ENCODE data around the gene MAPKAPK5.
A peak's percentile ranks its signal among the peaks of the same experiment; 100 is the strongest.
"Not testable (repeated sequence)": the region's sequence is repeated elsewhere in the genome, so short reads cannot be mapped to it uniquely, and the experiment has no call there.

Gene MAPKAPK5, protein sequence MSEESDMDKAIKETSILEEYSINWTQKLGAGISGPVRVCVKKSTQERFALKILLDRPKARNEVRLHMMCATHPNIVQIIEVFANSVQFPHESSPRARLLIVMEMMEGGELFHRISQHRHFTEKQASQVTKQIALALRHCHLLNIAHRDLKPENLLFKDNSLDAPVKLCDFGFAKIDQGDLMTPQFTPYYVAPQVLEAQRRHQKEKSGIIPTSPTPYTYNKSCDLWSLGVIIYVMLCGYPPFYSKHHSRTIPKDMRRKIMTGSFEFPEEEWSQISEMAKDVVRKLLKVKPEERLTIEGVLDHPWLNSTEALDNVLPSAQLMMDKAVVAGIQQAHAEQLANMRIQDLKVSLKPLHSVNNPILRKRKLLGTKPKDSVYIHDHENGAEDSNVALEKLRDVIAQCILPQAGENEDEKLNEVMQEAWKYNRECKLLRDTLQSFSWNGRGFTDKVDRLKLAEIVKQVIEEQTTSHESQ

DNA sequence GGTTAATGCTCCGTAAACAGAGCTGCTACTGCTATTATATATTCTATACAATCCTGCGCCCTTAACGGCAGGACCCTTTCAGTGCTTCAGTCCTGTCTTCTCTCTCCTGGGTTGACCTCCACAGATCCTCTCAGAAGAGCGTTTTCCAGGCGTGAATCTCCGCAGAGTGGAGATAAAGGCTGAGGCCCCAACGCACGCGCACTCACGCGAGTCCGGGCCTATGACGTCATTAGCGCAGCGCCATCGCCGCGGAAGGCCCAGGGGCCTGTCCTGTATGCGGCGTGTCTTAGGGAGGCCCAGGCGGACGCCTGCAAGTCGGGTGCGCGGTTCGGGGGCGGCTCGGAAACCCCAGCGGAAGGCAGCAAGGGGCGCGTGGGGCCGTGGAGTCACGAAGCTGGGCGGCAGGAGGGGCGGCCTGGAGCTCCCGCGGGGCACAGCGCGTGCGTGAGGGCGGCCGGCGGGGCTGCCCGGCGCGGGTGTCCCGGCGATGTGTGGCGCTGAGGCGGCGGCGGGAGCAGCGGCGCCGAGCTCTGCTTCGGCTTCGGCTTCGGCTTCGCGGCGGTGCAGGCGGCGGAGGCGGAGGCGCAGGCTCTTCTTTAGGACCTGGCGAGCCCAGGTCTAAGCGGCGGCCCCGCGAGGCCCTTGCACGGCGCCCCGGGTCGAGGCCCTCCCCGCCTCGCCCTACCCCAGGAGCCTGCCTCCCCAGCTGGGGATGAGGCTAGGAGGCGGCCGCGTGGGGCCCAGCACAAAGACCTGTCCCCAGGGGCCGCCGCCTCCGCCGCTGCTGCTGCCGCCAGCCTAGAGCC, at the start of gene MAPKAPK5:
Gene MAPKAPK5 (plus strand): TSS at position 479 of the 806 bp plus-strand sequence. CDS start 506 bp downstream, outside the sequence.
- DNase-seq = peak; percentile 97 to 98

DNA sequence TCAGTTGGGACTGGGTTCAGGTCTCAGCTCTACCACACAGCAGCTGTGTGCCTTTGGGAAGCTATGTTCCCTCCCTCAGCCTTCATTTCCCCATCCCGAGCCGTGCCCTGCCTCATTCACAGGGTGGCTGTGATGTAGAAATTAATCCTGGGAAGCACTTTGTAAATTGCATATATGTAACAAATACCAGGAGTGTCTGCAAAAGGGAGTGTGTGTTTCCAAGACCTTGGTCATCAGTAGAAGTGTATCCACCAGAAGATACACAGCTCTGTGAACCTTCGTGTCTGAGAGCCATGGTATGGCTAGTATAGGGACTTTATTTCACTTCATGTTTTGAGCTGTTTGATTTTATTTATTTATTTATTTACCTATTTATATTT, 49.2 kb upstream of the MAPKAPK5 start:
- no peak for DNase-seq

DNA sequence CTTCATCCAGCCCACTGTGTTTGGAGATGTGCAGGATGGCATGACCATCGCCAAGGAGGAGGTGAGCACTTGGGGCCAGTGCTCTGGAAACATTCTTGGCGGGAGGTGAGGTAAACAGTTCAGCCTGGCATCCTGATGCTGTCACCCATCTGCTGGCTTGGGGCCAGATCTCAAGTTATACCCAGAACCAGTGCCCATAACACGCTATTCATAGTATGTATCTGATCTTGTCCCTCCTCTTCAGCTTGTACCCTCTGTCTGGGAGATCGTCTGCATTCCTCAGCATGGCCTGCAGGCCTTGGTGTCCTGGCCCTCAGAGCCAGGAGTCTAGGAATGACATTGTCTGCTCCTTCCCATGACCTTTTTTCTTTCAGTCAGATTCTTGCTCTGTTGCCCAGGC, 43.8 kb upstream of the MAPKAPK5 start:
- DNase-seq = no peak

DNA sequence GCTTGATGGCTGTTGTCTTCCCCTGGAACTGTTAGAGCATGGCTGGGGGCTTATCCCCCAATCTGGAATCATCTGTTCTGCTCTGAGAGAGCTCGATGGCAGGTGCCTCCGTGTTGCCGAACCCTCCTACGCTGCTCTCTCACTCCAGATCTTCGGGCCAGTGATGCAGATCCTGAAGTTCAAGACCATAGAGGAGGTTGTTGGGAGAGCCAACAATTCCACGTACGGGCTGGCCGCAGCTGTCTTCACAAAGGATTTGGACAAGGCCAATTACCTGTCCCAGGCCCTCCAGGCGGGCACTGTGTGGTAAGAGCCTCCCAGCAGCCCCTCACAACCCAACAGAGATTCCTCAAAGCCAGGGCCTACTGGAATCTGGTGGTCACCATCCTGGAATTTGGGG, 42.3 kb upstream of the MAPKAPK5 start:
- no peak for DNase-seq

DNA sequence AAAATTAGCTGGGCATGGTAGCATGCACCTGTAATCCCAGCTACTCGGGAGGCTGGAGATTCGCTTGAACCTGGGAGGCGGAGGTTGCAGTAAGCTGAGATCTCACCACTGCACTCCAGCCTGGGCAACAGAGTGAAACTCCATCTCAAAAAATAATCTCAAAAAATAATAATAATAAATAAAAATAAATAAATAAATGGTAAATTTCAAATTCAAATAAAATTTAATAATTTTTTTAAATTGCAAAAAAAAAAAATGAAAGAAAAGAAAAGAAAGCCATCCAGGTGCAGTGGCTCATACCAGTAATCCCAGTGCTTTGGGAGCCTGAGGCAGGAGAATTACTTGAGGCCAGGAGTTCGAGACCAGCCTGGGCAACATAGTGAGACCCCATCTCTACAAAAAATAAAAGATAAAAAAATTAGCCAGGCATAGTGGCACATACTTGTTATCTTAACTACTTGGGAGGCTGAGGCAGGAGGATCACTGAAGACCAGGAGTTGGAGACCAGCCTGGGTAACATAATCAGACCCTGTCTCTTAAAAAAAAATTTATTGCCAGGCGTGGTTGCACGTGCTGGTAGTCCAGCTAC, 38.9 kb upstream of the MAPKAPK5 start:
- no peak for DNase-seq

DNA sequence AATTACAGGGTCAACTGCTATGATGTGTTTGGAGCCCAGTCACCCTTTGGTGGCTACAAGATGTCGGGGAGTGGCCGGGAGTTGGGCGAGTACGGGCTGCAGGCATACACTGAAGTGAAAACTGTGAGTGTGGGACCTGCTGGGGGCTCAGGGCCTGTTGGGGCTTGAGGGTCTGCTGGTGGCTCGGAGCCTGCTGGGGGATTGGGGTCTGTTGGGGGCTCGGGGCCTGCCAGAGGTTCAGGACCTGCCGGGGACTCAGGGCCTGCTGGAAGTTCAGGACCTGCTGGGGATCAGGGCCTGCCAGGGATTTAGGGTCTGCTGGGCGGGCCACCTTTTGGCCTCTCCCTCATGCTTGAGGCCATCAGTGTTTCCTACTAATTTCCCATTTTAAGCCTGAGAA, 38.2 kb upstream of the MAPKAPK5 start:
- no peak for DNase-seq

DNA sequence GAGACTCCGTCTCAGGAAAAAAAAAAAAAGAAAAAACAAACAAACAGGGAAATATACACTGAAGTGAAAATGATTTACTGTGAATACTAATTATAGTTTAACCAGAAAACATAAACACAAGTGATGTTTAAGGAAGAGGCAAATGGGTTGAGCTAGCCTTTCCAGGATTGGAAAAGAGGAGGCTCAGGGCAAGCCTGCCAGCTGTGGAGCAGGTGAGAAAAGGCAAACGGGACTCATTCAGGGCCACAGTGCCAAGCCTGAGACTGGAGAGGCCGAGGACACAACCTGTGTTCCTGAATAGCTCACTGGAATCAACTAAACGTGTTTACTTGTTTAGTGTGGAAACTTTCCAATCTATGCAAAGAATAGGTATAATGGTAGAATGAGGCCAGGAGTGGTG, 35.7 kb upstream of the MAPKAPK5 start:
- DNase-seq = no peak

DNA sequence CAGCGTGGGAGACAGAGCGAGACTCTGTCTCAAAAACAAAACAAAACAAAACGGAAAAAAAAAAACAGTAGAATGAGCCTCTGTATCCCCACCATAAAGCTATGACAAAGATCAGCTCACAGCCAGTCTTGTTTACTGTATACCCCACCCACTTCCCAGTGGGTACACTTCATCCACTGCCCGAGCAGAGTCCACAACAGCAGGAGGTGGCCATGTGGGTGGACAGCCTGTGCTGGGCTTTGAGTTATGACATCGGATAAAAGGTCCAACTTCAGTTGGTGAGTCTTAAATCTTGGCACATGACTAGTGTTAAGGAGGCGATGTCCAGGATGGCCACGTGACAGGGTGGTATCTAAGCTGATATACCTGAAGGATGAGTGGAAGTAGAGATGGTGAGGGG, 34.8 kb upstream of the MAPKAPK5 start:
- no peak for DNase-seq

DNA sequence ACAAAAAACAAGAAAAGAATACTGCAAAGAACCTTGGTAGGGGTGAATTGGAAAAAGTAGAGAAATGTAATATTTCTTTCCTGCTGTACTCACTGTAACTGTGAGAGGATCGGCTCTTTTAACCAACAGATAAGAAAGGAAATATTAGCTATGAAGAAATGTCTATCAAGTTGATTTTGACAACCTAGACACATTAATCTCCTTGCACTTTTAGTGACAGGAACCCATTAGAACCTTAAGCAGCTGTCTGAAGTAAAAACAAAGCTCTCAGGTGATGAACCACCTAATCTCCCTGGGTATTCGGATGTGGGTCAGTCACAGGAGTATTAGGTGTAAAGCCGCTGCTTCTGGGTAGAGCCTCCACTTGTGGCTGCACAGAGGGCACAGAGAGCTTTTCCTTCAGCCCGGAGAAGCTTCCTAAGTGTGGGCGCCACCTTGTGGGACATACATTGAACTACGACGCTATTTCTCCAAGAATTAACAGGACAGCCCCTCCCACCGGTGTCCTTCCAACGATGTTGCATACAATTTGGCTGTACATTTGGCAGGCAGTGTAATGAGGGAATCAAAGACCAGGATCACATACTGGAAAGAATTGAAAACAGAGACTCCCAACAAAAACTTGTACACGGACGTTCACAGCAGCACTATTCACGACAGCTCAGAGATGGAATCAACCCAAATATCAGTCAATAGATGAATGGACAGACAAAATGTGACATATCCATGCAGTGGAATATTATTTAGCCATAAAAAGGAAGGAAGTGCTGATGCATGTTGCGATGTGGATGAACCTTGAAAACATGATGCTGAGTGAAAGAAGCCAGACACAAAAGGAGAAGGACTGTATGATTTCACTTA, 28.9 kb upstream of the MAPKAPK5 start:
- peak; percentile 47 for DNase-seq

DNA sequence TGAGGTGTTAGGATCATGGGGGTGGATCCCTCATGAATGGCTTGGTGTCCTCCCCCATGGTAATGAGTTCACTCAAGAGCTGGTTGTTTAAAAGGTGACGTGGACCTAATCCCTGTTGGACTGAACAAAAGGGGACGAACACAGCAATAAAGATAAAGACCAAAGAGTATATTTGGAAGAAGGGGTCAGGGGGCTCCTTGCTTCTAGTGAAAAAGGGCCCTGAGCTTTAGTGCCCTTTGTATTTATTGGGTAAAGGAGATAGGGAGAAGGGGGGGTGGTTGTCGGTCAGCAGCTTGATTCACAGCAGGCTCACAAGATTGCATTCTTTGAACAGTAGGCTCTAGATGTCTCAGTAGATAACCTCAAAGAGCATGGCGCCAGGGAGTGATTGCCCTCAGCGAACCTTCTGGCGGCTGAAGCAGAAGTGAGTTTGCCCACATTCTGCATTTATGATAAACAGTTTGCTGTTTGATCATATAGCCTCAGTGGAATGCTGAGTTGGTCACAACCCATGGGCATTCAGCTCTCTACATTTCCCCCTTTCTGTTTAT, 25.9 kb upstream of the MAPKAPK5 start:
- DNase-seq = no peak

DNA sequence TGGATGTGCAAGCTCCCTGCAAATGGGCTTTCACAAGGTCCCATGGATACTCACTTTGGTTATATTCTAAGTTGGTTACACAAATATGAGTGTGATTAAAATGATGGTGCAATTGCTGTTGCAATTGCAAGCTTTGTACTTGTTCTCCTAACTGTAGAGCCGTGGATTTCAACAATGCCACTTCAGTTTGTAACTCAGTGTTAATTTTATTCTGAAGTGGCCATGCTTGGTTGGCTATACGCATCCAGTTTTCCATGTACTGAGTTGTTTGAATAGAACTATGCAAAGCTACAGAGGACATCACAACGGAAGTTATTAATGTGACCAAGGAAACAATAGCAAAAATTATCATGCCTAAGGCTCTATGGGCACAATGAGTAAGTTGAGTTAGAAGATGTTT, 25.1 kb upstream of the MAPKAPK5 start:
- not testable (repeated sequence) for DNase-seq

DNA sequence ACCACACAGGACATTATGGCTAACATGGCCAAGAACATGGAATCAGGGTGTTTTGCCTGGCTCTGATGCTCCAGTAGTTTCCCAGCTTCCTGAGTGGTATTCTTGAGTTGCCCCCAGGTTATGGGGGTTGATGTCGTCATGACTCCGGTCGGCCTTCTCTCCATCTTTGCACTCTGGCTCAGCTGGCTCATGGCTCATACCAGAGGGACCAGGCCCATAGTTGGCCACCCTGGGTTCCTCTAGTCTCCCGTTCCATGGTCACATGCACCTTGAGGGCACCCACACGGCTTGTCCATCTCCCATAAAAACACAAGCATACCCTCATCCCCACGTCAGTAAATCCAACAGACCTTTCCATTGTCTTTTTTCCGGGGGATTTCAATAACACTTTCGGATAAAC, 23.7 kb upstream of the MAPKAPK5 start:
- DNase-seq = no peak

DNA sequence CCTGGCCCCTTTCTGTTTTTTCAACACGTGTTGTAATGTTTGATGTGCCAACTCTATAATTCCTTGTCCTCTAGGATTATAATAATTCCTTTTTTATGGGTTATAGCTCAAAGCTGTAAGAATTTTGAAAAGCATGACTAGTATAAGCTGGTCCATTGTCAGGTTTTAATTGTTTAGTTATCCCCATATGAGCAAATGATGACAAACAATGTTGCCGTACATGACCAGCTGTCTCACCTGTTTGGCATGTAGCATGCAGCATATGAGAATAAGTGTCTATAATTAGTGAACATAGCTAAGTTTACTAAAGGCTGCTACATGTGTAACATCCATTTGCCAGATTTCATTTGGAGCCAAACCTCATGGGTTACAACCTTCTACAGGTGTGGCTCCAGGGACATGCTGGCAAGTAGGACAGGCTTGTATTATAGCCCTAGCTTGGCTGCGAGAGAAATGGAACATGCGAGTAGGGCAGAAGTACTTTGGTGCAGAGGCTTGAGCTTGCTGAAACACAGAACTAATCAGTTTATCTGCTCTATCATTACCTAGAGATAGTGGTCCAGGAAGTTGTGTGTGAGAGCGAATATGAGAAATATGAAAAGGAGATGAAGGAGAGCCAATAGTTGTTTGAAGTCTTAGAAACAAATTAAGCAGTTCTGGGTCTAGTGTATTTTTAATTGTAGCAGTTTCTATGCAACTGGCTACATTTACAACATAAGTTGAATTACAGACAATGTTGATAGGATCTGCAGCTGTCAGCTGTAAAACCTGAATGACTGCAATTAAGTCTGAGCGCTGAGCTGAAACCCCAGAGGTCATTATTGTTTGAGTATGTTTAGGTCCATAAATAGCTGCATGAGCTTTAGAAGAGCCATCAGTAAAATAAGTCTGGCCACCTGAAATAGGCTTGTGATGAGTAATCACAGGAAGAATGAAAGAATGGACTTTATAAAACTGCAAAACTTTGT, 22.6 kb upstream of the MAPKAPK5 start:
- DNase-seq = no peak

DNA sequence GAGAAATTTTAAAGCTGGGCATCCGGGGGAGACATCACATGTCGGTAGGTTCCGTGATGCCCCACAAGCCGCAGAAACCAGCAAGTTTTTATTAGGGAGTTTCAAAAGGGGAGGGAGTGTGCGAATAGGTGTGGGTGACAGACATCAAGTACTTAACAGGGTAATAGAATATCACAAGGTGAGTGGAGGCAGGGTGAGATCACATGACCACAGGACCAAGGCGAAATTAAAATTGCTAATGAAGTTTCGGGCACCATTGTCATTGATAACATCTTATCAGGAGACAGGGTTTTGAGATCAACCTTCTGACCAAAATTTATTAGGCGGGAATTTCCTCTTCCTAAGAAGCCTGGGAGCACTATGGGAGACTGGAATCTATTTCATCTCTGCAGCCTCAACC, 21.2 kb upstream of the MAPKAPK5 start:
- DNase-seq = not testable (repeated sequence)

DNA sequence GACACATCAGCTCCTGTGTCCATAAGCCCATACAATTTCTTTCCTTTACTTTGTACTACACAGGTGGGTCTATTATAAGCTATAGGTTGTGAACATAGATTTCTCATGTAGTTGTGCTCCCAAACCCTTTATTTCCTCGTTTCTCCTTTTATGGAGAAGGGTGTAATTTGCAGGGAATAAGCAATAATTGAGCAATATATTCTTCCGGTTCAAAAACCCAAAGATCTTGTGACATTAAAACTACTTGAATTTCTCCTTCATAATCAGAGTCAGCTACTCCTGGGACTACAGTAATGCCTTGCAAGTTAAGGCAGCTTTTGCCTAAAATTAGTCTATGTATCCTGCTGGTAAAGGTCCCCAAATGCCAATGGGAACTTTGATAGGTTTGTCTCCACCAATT, 19.1 kb upstream of the MAPKAPK5 start:
- DNase-seq = no peak

DNA sequence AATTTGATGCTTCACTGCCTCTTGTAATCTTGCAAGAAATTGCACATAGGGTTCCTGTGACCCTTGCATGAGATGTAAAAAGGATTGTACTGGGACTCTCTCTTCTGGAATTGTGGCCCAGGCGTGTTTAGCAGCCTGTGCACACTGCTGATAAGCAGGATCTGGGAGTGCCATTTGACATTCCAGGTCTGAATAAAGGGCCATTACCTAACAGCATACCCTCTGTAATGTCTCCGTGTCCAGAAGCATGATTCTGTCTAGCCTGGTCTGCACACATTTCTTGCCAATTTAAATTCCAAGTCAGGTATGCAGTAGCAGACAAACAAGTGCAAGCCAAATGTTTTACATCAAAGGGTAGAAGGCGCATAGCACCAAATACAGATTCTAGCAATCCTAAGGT, 18.1 kb upstream of the MAPKAPK5 start:
- DNase-seq = no peak

DNA sequence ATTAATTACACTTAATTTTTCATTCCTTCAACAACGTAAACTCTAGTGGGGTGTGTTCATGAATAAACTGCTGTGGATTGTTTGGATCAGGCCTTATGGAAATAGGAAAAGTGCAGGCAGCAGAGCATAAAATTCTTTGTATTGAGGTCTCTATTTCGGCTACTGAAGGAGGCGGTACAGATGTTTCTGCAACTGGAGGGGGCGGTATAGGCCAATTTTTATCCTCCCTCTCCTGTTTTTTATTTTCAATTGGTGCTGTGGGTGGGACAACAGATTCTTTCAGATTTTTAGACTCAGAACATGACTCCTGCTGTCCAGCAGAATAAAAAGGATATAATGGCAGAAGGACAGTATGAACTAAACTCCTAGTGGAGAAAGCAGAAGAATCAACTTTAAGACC, 17.7 kb upstream of the MAPKAPK5 start:
- not testable (repeated sequence) for DNase-seq

DNA sequence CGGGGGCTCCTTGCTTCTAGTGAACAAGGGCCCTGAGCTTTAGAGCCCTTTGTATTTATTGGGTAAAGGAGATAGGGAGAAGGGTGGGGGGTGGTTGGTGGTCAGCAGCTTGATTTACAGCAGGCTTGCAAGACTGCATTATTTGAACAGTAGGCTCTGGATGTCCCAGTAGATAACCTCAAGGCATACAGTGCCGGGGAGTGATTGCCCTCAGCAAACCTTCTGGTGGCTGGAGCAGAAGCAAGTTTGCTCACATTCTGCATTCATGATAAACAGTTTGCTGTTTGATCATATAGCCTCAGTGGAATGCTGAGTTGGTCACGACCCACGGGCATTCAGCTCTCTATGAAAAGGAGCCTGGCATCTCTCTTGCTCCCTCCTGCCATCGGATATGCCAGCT, 16.5 kb upstream of the MAPKAPK5 start:
- DNase-seq = no peak

DNA sequence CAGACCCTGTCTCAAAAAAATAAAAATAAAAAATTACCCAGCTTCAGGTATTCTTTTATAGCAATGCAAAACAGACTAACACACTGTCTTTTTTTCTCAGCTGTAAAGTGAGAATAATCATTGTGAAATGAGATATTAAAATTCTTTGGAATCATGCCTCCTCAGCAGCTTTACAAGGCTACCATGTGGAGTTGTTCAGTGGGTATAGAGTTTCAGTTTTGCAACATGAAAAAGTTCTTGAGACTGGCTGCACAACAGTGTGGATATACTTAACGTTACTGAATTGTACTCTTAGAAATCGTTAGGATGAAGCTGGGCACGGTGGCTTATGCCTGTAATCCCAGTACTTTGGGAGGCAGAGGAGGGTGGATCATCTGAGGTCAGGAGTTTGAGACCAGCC, 15.7 kb upstream of the MAPKAPK5 start:
- no peak for DNase-seq

DNA sequence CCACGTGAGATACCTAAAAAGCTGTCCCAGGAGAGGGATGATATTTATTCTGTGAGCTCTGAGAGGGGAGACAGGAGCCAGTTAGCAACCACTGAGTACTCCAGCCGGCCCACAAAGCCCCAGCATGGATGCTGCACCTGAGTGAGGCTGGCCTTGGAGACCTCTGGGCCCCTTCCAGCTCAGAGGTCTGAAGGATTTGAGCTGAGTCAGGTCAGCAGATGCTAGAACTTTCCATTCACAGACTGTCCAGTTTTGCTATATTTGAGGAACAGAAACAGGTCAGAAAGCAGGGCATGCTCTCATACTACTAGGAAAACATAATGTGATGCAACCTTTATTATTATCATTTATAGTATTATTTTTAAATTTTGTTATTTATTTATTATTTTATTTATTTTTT, 15.0 kb upstream of the MAPKAPK5 start:
- no peak for DNase-seq

DNA sequence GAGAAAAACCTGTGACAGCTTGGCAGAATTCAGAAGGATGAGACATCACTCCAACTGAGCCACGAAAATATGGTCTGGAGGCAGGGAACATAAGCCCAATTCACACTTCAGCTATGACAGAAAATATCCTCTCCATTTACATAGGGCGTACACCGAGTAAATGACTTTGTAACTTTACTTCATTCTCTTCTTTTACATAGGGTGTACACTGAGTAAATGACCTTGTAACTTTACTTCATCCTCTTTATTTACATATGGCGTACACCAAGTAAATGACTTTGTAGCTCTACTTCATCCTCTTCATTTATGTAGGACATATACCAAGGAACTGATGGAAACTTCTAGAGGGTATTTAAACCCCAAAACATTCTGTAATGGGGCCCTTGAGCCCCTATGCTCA, 14.1 kb upstream of the MAPKAPK5 start:
- no peak for DNase-seq

Measured in activated CD4-positive, alpha-beta T cell treated with anti-CD3 and anti-CD28 coated beads, Interleukin-2, amount 50 U/mL, for 4 hours (primary cell).